ENCODE data around the gene ARHGEF40.

GRCh38 chr14:21026988-21027315, 43.2 kb upstream of the ARHGEF40 start:
- TF ChIP-seq POLR2AphosphoS5 (IDR thresholded peaks at IDR 0.05; ENCODE audit: borderline replicate concordance, low read depth, low read length) (no peak), EZH2 (IDR thresholded peaks at IDR 0.05) (no peak)
